Hematopoietic multipotent progenitor cell (in vitro differentiated cells): ENCODE data around the gene TMEM218. TPM values are rescaled to one million over a fixed set of nuclear protein-coding genes. Genes with fewer than 3 reads are reported as not detected.
"Not testable (repeated sequence)": the region's sequence is repeated elsewhere in the genome, so short reads cannot be mapped to it uniquely, and the experiment has no call there.

Experiments used
- DNase-seq, 3 donors: peaks; one replicate each; pipeline ENCODE4 v3.0.0-alpha.2; 2011 to 2015; ENCODE audit warnings: low read depth in 2 of 3, low spot score in 2 of 3
- total RNA-seq: library from RNA; depleted of rRNA; stranded (reverse); fragments of >200 nt; gene quantifications from one replicate; pipeline ENCODE4 v1.2.3, GENCODE V29; 2012

The TMEM218 gene
- total RNA-seq, 1 donor: 38.2 TPM

DNA sequence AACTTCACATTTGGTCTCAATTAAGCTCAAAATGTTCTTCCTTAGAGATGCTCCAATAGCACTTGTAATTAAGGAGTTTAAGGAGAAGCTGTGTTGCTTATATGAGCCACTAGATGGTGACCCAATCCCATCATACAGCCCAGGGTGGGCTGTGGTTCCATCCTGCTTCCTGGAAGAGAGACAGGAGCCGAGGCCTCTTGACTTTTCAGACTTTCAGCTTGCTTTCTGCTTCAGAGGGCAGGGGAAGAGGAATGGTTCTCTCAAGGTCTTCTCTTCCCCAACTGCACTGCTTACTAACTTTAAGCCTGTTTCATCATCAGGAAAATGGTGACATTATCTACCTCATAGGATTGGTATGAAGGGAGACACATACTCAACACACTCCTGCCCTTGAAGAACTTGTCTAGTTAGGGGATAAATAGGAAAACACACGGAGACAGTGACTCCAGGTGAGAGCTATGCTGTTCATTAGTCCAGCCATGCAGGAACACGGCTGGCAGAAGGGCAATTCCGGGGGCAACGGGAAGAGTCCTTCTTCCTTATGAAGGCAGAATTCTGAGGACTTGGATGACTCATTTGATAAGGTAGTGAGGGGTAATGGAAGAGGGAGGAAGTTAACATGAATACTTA lies 20.1 kb downstream of the TMEM218 start:
- DNase-seq: peak in 2 of 3 donors; percentile 42 to 65

DNA sequence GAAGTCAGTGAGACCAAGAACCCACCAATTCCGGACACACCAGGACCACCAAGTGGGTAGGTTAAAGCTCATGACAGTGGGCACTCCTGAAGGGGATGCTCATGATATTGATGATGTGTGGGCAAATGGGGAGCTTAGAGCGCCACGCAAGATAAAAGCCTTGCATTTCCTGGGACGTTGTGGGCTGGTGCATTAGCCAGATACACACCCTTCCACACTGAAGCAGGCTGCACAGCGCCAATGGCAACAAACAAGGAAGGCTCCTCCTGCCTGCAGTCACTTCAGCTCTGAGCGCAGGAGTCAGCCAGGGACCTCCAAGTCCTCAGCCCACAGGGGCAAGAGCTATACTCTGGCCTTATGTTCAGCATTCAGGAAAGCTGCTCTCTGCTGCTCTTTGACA lies 20.6 kb downstream of the TMEM218 start:
- DNase-seq: no peak

DNA sequence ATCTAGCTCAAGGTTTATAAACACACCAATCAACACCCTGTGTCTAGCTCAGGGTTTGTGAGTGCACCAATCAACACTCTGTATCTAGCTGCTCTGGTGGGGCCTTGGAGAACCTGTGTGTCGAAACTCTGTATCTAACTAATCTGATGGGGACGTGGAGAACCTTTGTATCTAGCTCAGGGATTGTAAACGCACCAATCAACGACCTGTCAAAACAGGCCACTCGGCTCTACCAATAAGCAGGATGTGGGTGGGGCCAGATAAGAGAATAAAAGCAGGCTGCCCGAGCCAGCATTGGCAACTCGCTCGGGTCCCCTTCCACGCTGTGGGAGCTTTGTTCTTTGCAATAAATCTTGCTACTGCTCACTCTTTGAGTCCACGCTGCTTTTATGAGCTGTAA lies 21.3 kb downstream of the TMEM218 start:
- DNase-seq: not testable (repeated sequence)

DNA sequence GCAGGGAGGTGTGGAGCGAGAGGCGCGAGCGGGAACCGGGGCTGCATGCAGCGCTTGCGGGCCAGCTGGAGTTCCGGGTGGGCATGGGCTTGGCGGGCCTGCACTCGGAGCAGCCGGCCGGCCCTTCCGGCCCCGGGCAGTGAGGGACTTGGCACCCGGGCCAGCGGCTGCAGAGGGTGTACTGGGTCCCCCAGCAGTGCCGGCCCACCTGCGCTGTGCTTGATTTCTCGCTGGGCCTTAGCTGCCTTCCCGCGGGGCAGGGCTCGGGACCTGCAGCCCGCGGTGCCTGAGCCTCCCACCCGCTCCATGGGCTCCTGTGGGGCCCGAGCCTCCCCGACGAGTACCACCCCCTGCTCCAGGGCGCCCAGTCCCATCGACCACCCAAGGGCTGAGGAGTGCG lies 21.9 kb downstream of the TMEM218 start:
- not testable (repeated sequence) for DNase-seq

DNA sequence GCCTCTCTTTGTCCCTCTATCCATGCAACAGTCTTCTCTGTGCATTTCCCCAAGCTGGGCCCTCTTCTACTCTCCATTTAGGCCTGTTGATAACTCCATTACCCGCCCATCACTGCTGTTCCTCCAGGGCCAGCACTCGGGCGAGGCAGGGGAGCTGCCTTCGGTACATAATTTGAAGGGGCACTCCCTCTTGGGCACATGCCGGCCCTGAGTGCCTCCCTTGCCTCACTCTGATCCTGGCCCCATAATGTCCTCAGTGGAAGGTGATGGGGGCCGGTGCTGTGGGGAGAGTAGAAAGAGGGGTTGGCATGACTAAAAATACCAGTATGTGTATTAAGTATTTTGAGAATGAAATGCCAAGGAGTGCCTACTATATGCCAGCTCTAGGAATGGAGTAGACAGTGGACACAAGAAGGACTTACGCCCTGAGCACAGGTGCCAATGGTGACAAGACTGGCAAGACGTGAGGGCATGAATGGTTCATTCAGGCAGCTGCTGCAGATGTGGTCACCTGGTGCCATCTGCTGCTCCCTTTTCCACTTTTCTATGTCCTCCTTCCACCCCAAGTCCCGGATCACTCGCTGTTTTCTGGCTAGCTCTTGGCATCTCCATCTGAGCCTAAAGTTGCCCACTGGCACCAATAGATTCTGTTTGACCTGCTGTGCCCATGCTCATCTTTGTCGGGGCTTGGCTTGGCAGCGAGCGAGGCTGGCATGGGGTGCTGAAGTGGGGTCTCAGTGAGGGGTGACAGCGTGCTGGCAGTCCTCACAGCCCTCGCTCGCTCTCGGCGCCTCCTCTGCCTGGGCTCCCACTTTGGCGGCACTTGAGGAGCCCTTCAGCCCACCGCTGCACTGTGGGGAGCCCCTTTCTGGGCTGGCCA lies 22.6 kb downstream of the TMEM218 start:
- no peak for DNase-seq

DNA sequence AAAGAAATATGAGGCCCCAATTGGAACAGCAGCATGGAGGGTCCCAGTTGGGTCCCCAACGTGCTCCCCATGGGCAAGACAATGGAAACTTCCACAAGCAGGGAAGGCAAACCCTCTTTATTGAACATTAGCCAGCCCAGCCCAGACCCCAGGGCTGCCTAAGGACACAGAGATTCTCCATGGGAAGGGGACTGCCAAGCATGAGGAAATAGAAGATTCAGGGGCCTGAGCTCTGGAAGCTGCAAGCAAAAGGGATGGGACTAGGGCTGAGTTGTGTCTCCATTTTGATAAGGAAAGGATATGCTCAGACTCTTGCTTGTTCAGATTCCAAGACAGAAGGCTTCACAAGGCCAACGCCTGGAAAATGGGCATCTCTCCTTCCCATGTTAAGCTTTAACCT lies 23.3 kb downstream of the TMEM218 start:
- DNase-seq: no peak

DNA sequence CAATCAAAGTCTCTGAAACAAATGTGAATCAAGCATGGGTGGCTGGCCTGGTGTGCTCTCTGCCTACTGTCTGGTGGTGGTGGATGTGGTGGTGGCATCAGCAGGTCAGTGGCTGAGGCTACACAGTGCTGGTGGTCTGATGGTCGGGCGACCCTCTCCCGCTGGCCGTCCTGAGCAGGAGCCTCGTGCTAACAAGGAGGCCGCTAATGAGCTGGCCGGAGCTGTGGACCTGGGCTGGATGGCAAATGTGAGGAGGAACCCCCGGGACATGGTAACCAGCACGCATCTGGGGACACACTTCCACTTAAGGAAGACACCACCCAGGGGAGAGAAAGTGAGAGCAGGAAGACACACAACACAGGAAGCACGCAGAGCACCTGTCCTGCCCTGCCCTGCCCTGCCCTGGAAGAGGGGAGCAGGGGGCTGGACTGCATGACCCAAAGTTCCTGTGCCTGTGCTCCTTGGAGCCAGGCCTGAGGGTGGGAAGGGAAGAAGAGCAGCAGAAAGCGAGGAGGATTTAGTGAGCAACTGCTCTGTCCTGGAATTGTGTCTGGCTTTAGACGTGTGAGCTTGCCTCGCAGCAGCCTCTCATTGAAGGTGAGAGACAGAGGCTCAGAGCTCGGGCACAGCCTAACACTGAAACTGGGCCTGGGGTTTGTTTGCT lies 24.7 kb downstream of the TMEM218 start:
- DNase-seq: no peak

DNA sequence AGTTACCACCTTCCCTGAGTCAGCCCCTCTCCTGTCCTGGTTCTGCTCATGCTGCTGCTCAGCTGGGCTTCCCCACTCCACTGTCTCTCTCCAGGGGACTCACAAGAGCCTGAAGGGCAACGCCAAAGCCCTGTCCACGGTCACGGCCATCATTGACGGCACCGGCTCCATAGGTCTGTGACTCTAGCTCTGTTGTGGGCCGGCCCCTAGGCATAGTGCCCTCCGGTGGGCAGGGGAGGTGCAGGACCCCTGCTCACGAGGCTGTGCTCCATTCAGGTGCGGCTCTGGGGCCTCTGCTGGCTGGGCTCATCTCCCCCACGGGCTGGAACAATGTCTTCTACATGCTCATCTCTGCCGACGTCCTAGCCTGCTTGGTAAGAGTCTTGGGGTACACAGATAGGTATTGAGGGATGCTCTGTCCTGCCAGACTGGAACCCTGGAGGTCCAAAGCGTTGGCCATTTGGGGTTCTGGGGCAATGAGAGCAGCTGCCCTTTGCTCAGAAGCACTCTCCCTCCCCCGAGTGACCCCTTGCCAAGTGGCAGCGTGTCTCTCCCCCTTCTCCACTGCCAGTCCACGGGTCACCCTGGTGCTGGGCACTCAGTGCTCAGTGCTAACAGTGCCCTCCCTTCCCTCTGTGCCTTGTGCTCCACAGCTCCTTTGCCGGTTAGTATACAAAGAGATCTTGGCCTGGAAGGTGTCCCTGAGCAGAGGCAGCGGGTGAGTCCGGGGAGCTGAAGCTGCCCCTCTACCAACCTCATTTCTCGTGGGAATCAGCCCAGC lies 25.9 kb downstream of the TMEM218 start:
- no peak for DNase-seq

DNA sequence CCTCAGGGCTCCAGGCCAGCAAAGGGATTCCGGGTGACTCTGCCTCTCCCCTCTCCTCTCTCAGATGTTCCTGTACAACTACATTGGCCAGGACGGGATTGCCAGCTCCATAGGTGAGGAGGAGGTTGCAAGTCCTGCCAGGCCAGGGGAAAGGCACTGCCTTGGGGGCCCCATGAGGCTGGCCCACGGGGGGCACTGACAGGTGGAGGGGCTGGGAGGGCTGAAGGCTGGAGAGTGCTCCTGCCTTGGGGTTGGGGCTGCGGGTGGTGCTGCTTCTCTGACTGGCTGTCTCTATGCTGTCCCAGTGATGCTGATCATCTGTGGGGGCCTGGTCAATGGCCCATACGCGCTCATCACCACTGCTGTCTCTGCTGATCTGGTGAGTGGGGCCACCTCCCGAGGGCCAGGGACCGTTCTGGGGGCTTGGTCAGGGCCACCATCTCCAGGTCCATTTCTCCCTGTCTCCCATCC lies 26.6 kb downstream of the TMEM218 start:
- DNase-seq: no peak

DNA sequence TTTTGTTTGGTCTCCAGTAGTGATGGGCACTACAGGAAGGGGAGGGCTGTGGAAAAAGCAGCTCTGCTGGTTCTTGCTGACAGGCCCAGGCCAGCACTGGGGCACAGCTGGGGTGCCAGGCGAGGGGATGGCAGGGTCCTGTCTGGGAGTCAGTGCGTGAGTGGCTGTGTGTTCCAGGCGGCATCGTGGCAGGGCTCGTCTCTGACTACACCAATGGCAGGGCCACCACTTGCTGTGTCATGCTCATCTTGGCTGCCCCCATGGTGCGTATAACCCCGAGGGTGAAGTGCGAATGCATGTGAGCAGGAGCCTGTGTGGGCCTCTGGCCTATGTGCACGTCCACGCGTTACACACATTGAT lies 27.4 kb downstream of the TMEM218 start:
- no peak for DNase-seq

DNA sequence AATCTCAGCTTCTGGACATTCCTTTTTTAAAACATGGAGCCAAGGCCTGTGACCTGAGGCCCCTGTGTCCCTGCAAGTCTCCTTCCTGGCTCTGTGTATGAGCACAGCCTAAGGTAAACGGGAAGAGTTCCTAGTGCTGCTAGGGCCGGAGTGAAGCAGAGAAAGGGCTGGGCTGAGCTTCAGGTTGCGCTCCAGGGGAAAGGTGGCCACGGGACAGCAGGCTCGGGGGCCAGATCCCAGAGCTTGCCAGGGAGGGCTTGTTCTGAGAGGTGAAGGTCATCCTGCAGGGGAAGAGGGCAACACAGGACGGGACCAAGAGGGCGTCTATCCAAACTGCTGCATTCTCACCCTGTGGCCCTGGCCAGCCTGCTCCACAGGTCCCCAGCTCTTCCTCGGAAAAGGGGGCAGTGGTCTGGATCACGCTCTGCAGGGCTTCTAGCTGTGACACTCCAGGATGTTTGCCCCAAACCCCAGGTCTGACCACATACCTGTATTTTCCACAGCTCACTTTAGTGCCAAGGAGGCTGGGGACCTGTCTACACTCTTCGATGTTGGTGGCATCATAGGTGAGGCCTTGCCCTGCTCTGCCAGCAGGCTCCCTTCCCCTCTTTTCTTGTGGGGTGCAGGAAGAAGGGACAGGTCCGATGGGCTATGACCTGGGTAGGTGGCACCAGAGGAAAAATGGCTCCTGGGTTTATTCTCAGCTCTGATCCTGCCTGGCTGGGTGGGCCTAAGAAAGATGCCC lies 27.9 kb downstream of the TMEM218 start:
- no peak for DNase-seq

DNA sequence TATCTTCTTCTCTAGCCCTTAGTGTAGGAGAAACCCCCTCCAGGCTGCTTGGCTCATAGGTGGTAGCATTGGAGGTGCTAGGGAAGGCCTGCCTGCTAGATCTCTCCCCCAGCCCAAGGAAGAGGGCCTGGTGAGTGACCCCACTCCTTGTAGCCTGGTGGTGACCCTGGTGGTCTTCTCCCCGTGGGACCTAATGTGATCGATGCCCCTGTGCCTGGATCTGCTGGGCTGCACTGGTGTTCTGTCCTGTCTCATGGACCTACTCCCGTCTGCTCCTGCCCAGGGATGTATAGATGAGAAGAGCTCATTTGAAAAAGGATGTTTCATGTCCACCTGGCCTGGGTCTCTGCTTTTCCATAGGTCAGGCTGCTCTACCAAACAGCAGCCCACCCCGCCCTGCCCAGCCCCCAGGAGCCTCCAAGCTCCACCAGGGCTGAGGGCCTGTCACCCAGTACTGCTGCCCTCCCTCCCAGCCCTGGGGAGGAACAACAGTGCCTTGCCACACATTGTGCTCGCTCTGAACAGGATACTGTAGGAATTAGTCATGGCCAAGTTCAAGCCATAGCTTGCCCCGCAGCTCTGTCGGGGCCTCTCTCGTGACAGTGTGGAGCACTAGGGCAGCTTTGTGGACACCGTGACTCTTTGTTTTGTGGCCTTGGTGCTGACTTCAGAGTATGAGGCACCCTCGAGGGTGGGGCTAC lies 28.7 kb downstream of the TMEM218 start:
- no peak for DNase-seq

DNA sequence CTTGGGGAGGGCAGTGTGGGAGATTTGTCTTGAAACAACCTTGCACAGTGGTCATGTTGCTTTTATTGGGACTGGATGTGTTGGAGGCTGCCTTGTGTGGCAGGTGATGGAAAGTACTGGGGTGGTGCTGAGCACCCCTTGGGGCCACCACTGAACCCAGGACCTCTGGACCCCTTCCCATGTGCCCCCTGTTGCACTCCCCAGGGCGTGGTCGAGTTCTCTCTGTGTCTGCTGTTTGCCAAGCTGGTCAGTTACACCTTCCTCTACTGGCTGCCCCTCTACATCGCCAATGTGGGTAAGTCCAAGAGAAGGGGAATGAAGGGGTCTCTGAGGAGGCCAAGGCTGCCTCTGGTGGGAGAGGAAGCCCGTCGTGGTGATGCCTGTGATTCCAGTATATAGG lies 29.4 kb downstream of the TMEM218 start:
- no peak for DNase-seq

DNA sequence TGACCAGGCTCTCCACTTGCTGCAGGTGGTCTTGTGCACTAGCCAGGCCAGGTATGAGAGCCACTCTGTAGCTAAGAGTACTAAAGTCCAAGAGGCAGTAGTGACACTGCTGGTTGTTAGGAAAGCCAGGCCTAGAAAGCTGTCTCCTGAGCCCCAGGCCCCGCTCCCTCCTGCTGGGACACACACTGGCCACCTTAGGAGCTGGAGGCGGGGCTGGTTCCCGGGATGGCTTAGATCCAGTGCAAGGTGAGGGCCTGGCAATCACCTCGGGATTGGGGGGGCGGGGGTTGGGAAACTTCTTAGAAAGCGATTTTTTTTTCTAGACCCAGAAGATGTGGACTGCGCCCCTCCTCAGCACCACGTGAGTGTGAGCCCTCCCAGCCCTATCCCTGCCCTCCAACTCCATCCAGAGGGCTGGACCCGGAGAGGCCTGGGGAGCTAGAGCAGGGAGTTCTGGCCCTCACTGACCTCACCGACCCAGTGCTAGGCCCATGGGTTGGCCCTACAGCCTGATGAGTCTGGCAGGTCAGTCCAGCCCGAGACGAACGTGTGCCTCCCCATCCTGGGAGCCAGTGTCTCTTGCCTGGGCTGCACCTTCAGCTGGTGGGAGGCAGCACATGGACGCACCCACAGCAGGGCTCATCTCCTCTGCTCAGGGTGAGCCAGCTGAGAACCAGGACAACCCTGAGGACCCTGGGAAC lies 30.2 kb downstream of the TMEM218 start:
- no peak for DNase-seq

DNA sequence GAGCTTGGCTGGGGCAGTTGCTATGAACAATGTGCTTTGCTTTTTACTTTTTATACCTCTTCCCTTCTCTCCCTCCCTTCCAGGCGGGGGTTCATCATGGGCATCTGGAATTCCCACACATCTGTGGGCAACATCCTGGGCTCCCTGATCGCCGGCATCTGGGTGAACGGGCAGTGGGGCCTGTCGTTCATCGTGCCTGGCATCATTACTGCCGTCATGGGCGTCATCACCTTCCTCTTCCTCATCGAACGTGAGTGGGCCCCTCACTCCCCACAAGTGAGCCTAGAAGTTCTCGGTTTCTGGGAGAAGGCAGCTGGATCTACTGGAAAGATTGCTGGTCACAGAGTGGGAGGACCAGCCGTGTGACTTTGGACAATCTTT lies 30.9 kb downstream of the TMEM218 start:
- no peak for DNase-seq

DNA sequence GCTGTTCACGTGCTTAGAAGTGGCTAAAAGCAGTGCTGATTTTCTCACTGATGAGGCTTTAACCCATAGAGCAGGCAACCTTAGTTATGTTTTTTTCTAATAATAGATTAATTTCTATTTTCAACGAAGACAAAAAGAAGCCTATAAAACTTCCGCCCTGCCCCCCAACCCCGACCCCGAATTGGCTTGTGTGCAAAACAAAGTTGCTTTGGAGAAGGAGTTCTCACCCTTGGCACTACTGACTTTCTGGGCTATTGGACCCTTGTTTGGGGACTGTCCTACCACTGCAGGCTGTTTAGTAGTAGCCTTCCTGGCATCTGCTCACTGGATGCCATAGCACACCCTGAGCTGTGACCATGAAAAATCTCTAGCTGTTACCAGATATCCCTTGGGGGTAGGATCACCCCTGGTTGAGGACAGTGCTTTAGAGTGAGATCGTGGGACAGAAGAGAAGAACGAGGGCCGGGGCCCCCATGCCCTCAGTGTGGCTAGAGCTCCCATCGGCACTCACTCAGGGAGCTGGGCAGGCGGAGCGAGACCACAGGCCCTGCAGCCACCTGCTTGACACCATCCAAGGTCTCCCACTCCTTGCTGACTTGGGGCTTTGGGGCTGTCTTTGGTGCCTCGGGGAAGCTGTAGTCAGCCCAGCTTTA lies 31.4 kb downstream of the TMEM218 start:
- DNase-seq: no peak

DNA sequence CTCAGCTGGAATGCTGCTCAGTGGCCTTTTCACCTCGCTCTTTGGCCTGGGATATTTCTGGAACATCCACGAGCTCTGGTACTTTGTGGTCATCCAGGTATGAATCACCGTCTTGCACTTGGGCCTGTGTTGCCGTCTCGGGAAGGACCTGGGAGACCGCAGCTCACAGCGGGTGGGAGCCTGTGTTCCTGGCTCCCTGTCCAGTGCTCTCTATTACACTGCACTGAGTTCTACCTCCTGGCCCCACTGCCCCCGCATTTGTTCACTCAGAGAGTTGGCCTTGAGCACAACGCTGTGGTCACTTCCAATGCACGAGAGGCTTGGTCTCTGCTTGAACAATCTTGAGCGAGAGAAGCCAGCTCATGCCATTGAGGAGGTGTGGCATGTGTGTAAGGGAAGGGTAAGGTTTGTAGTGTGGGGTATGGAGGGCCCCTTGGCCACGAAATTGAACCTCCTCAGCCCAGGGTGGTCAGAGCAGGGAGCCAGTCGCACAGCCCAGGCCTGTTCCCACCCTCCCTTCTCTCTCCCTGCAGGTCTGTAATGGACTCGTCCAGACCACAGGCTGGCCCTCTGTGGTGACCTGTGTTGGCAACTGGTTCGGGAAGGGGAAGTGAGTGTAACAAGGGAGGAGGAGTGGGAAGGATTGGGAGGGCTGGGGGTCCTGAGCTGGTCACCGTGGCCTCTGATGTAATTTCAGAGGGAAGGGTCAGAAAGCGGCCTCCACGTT lies 32.1 kb downstream of the TMEM218 start:
- no peak for DNase-seq
